Adrenal gland (tissue), 5 donors: Measurements from ENCODE around the gene GTF2F2.

Source experiments
- POLR2A ChIP-seq, 2 donors: fragments of 450-650 bp; IDR thresholded peaks; one replicate each; pipeline ENCODE4 v1.6.1; 2017; ENCODE audit warnings: antibody characterized with exemption in 2 of 2, mild to moderate bottlenecking in 2 of 2, moderate library complexity in 1 of 2
- TF ChIP-seq, protein P1 (sequence below), 6 experiments: fragments of 450-650 bp in 4 of 6; fragments of 200-600 bp in 2 of 6; sonication (generic) in 1 of 6; IDR thresholded peaks; 1 replicate in 5 of 6; 2 replicates in 1 of 6; pipeline versions ENCODE4 v1.5.1 to v1.8.0; 2016 to 2021; ENCODE audit warnings: antibody characterized with exemption in 6 of 6, mild to moderate bottlenecking in 2 of 6, moderate library complexity in 1 of 6
- donor health status: DM: no; HTN: no; CAD: no.

DNA sequence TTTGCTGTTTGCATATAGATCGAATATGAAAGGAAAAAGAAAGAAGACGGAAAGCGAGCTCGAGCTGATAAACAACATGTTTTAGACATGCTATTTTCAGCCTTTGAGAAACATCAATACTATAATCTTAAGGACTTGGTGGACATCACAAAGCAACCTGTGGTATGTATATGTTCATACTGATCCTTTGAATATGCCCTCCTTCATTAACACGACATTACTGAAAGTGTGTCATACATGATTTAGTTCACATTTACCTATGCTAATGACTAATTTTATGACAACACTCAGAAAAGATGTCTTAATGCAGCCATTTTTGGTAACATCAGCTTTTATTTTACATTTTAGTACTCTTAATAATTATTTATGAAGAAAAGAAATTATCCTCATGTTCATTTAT, 146.9 kb downstream of the GTF2F2 start:
- TF ChIP-seq, protein P1, sequence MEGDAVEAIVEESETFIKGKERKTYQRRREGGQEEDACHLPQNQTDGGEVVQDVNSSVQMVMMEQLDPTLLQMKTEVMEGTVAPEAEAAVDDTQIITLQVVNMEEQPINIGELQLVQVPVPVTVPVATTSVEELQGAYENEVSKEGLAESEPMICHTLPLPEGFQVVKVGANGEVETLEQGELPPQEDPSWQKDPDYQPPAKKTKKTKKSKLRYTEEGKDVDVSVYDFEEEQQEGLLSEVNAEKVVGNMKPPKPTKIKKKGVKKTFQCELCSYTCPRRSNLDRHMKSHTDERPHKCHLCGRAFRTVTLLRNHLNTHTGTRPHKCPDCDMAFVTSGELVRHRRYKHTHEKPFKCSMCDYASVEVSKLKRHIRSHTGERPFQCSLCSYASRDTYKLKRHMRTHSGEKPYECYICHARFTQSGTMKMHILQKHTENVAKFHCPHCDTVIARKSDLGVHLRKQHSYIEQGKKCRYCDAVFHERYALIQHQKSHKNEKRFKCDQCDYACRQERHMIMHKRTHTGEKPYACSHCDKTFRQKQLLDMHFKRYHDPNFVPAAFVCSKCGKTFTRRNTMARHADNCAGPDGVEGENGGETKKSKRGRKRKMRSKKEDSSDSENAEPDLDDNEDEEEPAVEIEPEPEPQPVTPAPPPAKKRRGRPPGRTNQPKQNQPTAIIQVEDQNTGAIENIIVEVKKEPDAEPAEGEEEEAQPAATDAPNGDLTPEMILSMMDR (IDR thresholded peaks at IDR 0.05), result no peak
- TF ChIP-seq POLR2A (IDR thresholded peaks at IDR 0.05), result no peak
